Gastroesophageal sphincter (tissue), 3 donors: Measurements from ENCODE around the gene SGPP1.

Experiments used
- POLR2A ChIP-seq, 2 donors: fragments of 450-650 bp; IDR thresholded peaks; one replicate each; pipeline ENCODE4 v1.6.1; 2017; ENCODE audit warnings: antibody characterized with exemption in 2 of 2, mild to moderate bottlenecking in 2 of 2, moderate library complexity in 1 of 2
- POLR2AphosphoS5 ChIP-seq: sonication (generic); formaldehyde crosslinking; IDR thresholded peaks from one replicate; pipeline ENCODE4 v1.6.1; 2017; ENCODE audit warnings: antibody characterized with exemption
- TF ChIP-seq, protein P1 (sequence below), 4 experiments: fragments of 200-600 bp in 2 of 4; fragments of 450-650 bp in 2 of 4; sonication (generic) in 1 of 4; IDR thresholded peaks; one replicate each; pipeline ENCODE4 v1.5.1; 2017 to 2019; ENCODE audit warnings: antibody characterized with exemption in 4 of 4, mild to moderate bottlenecking in 2 of 4, moderate library complexity in 2 of 4

DNA sequence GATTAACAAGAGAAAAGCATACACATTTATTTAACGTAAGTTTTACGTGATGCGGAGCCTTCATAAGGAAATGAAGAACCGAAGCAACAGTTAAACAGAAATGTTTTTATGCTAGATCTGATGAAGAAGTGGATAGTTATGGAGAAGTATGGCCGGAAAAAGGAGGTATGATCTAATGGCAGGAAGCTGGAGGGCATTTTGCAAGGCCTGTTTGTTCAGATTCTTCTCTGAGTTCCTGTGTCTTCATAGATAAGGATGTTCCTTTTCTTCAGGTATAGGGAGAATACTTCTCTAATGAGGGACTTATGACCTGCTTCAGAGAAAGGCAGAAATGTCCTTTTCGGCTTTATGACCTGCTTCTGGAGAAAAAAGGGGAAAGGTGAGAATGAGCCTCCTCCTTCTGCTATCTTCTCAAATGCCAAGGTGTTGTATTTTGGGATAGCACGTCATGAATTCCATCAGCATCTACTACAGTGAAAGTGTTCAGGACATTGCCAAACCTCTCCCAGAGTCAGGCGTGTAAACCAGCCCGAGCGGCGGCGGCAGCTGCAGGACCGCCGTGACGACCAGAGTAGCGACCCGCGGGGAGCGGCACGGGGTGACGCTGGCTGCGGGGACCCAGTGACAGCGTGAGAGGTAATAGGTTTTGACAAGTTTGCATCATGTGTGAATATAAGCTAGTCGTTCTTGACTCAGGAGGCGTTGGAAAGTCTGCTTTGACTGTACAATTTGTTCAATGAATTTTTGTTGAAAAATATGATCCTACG is 33.7 kb upstream of the SGPP1 start:
- TF ChIP-seq, protein P1, sequence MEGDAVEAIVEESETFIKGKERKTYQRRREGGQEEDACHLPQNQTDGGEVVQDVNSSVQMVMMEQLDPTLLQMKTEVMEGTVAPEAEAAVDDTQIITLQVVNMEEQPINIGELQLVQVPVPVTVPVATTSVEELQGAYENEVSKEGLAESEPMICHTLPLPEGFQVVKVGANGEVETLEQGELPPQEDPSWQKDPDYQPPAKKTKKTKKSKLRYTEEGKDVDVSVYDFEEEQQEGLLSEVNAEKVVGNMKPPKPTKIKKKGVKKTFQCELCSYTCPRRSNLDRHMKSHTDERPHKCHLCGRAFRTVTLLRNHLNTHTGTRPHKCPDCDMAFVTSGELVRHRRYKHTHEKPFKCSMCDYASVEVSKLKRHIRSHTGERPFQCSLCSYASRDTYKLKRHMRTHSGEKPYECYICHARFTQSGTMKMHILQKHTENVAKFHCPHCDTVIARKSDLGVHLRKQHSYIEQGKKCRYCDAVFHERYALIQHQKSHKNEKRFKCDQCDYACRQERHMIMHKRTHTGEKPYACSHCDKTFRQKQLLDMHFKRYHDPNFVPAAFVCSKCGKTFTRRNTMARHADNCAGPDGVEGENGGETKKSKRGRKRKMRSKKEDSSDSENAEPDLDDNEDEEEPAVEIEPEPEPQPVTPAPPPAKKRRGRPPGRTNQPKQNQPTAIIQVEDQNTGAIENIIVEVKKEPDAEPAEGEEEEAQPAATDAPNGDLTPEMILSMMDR (IDR thresholded peaks at IDR 0.05) = no peak
- TF ChIP-seq POLR2AphosphoS5 (no peak), POLR2A (IDR thresholded peaks at IDR 0.05) (no peak)
